Superior temporal gyrus (tissue), 1 donor: ENCODE results near the gene JPH3.

Source experiments
- DNase-seq: peaks from one replicate; pipeline ENCODE4 v3.0.0-alpha.2; 2016; ENCODE audit errors: extremely low spot score

Gene JPH3

DNA sequence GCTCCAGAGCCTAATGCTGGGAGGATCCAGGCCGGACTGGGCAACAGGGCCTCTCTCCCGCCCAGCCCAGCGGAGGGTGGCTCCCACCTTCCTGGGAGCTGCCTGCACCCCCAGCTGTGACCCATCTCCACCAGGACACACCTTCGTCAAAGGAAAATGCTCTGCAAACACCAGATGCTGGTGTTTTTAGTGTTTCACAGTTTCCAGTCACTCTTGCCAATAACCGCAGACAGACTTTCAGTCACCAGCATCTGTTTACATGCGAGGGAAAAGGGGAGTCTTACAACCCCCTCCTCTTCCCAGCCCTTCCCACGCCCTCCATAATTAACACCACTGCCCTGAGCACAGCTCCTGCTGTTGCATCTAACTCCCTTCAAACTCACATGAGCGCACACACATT is 138.1 kb downstream of the JPH3 start:
- no peak for DNase-seq

DNA sequence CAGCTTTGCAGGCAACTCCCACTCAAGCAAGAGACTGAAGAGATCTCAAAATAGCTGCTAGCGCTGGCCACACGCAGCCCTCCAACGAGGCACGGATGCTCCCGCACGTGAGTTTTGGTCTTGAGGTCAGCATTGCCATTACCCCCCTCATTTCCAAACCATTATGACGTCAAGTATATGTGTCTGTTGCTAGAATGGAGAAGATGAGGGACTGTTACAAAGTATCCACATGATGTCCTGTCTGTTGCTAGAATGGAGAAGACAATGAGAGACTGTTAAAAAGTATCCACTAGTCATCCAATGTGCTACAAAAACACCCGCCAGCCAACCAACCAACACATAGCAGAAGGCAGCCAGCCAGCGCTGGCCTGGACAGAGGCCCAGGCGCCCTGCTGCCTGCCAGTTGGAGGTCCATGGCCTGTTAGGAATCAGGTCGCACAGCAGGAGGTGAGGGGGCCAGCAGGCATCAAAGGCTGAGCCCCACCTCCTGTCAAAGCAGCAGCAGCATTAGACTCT is 138.7 kb downstream of the JPH3 start:
- peak; percentile 88 for DNase-seq

DNA sequence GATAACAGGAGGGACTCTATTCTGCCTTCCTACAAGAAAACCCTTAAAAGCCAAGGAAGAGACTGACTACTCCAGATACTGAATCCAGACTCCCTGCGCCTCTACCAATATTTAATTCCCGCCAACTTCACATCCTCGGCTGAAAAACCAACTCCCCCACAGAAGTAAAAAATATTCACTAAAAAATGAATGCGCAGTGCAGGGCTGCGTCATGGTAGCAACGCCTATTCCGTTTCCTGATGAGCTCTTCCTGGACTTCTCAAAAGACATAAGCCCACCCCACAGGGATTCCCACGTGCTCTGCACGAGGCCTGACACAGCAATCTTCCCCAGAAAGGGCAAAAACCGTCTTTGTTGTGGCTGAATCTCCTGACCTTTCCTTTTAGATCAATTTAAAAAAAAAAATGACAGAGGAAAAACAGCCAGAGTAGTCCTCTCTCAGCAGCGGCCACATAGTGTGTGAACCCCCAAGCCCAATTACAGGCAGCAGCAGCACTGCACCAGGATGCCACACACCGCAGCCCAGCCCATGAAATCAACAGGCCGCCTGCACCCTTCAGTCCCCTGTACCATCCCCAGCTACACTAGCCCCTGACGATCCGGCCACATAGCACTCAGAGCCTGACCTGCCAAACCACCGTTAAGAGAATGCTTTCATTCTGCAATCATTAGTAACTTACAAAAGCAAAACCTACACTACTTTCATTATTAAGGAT is 139.6 kb downstream of the JPH3 start:
- DNase-seq = no peak

DNA sequence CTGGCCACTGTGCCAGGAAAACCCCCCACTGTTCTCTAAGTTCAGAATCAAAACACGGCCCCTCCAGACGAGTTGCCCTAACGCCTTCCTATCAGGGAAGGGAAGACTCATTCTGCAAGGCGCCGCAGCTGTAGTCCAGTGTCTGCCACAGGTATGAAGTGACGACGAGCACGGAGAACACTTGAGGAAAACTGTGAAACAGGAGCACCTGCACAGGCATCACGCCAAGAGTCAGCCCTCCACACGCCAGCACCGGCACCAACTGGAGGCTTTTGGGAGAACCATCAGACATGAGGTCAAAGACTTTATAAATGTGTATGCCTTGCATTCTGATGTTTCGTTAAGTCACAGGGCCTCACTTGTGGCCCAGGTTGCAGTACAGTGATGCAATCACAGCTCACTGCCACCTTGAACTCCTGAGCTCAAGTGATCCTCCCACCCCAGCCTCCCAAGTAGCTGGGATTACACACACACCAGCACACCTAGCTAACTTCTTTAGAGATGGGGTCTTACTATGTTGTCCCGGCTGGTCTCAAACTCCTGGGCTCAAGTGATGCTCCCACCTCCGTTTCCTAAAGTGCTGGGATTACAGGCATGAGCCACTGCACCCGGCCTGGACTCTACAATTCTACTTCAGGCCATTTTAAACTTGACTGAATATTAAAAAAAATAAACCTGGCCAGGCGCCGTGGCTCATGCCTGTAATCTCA is 140.6 kb downstream of the JPH3 start:
- DNase-seq = no peak

DNA sequence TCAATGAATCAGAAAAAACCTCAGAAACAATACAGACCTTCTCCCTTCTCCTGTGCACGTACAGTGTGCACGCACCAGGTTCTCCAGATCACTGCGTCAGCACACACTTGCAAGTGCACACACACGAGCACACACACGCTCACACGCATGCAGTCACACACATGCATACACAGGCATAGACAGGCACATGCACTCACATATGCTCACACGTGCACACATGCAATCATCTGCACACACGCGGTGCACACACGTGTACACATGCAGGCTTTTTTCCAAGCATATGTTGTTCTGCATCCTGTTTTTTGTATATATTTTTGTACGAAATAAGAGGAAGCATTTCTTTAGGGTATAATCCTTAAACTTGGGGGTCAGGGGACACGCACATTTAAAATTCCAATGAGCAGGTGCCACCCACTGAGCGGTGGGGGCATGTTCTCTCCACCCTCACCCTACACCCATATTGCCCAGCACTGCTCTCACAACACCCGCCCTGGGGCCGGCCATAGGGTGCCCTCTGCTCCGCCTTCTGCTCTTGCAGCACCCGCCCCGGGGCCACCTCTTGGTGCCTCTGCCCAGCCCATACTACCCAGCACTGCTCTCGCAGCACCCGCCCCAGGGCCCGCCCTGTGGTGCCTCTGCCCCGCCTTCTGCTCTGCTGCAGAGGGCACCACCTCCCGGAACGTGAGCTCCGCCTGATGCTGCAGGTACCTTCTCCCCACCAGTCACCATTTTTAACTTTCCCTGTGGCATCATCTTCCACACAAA is 142.6 kb downstream of the JPH3 start:
- no peak for DNase-seq

DNA sequence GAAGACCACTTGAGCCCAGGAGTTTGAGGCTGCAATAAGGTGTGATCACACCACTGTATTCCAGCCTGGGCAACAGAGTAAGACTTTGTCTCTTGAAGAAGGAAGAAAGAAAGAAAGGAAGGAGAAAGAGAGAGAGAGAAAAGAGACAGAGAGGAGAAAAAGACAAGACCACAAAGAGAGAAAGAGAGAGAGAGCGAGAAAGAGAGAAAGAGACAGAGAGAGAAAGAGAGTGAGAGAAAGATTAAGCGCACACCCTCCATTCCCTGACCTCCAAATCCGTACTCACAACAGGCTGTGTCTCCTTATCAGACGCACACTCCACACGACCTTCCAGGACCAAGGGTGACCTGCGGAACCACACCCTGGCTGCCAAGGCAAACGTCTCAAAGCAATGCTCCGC is 143.9 kb downstream of the JPH3 start:
- DNase-seq = no peak
